ENCODE data around the gene SLC22A4.

The SLC22A4 gene

GRCh38 chr5:132264546-132265335, 29.5 kb upstream of the SLC22A4 start:
- peaks cover 4 to 9% of the 10 kb centered on the region in 2 experiments for H3K36me3 ChIP-seq (ENCODE audit: control insufficient read depth in 1 of 2, insufficient read depth in 2 of 2, low read length in 2 of 2)
- H2AK5ac ChIP-seq (ENCODE audit: low read length): no peak overlapping the region
- H3K14ac ChIP-seq (ENCODE audit: low read length): no peak overlapping the region
- no peak overlapping the region for H3K18ac ChIP-seq (ENCODE audit: low read length)
- H2BK5ac ChIP-seq (ENCODE audit: low read depth, low read length, poor library complexity): no peak overlapping the region
- no peaks in the 10 kb centered on the region for H3K27me3 ChIP-seq (ENCODE audit: insufficient read depth, low read length)
- WGBS (ENCODE audit: extremely low coverage, insufficient coverage, insufficient read length): no CpG with 5 or more reads among the region's 4 CpGs
- no peak overlapping the region for H2AFZ ChIP-seq (ENCODE audit: insufficient read depth, low read length, poor library complexity)
- H3K4me3 ChIP-seq (ENCODE audit: low read depth, low read length): no peak overlapping the region
- no peaks in the 10 kb centered on the region for H3K79me2 ChIP-seq (ENCODE audit: control insufficient read depth, insufficient read depth, low read length, poor library complexity)
- no peak overlapping the region for H3K4me2 ChIP-seq (ENCODE audit: low read length)
- no peak overlapping the region for H3K4ac ChIP-seq (ENCODE audit: low read depth, low read length)
- no peak overlapping the region for H4K12ac ChIP-seq (ENCODE audit: low read depth, low read length)
- H4K8ac ChIP-seq (ENCODE audit: low read depth, low read length): no peak overlapping the region
- no peak overlapping the region for H2BK120ac ChIP-seq (ENCODE audit: insufficient read depth, low read length, poor library complexity)
- peak overlapping the region; percentile 47 for H4K91ac ChIP-seq (ENCODE audit: low read depth, low read length)
- H3K9ac ChIP-seq (ENCODE audit: low read length): no peak overlapping the region
- no peak for DNase-seq
- no peak overlapping the region for H3K27ac ChIP-seq (ENCODE audit: low read depth, low read length)
- no peaks in the 10 kb centered on the region for H3K79me1 ChIP-seq (ENCODE audit: low read length)
- peaks cover 16 to 17% of the 10 kb centered on the region in 2 experiments for H3K4me1 ChIP-seq (ENCODE audit: control insufficient read depth in 1 of 2, insufficient read depth in 2 of 2, low read length in 2 of 2)
- no peak overlapping the region for H2BK12ac ChIP-seq (ENCODE audit: low read length)
- H3K9me3 ChIP-seq (ENCODE audit: insufficient read depth, low read depth, low read length): no peaks in the 10 kb centered on the region
- H3K23ac ChIP-seq (ENCODE audit: low read length): no peak overlapping the region

GRCh38 chr5:132265336-132266030, 28.7 kb upstream of the SLC22A4 start:
- peak; percentile 90 to 95 for DNase-seq
- Histone ChIP-seq H4K8ac (ENCODE audit: low read depth, low read length) (no peak overlapping the region), H3K27me3 (ENCODE audit: insufficient read depth, low read length) (no peaks in the 10 kb centered on the region), H3K4ac (ENCODE audit: low read depth, low read length) (no peak overlapping the region), H2BK12ac (ENCODE audit: low read length) (peak overlapping the region; percentile 33), H3K79me1 (ENCODE audit: low read length) (no peaks in the 10 kb centered on the region), H3K9me3 (ENCODE audit: insufficient read depth, low read depth, low read length) (no peaks in the 10 kb centered on the region), H4K91ac (ENCODE audit: low read depth, low read length) (peak overlapping the region; percentile 47), H3K4me1 (ENCODE audit: control insufficient read depth in 1 of 2, insufficient read depth in 2 of 2, low read length in 2 of 2) (peaks cover 13 to 16% of the 10 kb centered on the region in 2 experiments), H2BK5ac (ENCODE audit: low read depth, low read length, poor library complexity) (no peak overlapping the region), H2AFZ (ENCODE audit: insufficient read depth, low read length, poor library complexity) (no peak overlapping the region), H3K36me3 (ENCODE audit: control insufficient read depth in 1 of 2, insufficient read depth in 2 of 2, low read length in 2 of 2) (peaks cover 4 to 9% of the 10 kb centered on the region in 2 experiments), H3K79me2 (ENCODE audit: control insufficient read depth, insufficient read depth, low read length, poor library complexity) (no peaks in the 10 kb centered on the region), H3K27ac (ENCODE audit: low read depth, low read length) (no peak overlapping the region), H3K23ac (ENCODE audit: low read length) (no peak overlapping the region), H3K4me2 (ENCODE audit: low read length) (no peak overlapping the region), H3K14ac (ENCODE audit: low read length) (no peak overlapping the region), H2AK5ac (ENCODE audit: low read length) (no peak overlapping the region), H3K4me3 (ENCODE audit: low read depth, low read length) (no peak overlapping the region), H2BK120ac (ENCODE audit: insufficient read depth, low read length, poor library complexity) (no peak overlapping the region), H3K9ac (ENCODE audit: low read length) (no peak overlapping the region), H3K18ac (ENCODE audit: low read length) (no peak overlapping the region), H4K12ac (ENCODE audit: low read depth, low read length) (no peak overlapping the region)
- WGBS (ENCODE audit: extremely low coverage, insufficient coverage, insufficient read length): no CpG with 5 or more reads among the region's 8 CpGs

GRCh38 chr5:132266031-132266835, 28.0 kb upstream of the SLC22A4 start:
- DNase-seq: peak; percentile 83 to 88
- Histone ChIP-seq H3K9me3 (ENCODE audit: insufficient read depth, low read depth, low read length) (no peaks in the 10 kb centered on the region), H3K79me2 (ENCODE audit: control insufficient read depth, insufficient read depth, low read length, poor library complexity) (no peaks in the 10 kb centered on the region), H2BK5ac (ENCODE audit: low read depth, low read length, poor library complexity) (no peak overlapping the region), H3K23ac (ENCODE audit: low read length) (no peak overlapping the region), H4K91ac (ENCODE audit: low read depth, low read length) (peak overlapping the region; percentile 50), H3K27ac (ENCODE audit: low read depth, low read length) (no peak overlapping the region), H3K14ac (ENCODE audit: low read length) (no peak overlapping the region), H3K4me3 (ENCODE audit: low read depth, low read length) (no peak overlapping the region), H4K12ac (ENCODE audit: low read depth, low read length) (no peak overlapping the region), H3K18ac (ENCODE audit: low read length) (no peak overlapping the region), H3K4me2 (ENCODE audit: low read length) (no peak overlapping the region), H3K27me3 (ENCODE audit: insufficient read depth, low read length) (no peaks in the 10 kb centered on the region), H2BK12ac (ENCODE audit: low read length) (peak overlapping the region; percentile 27), H2BK120ac (ENCODE audit: insufficient read depth, low read length, poor library complexity) (no peak overlapping the region), H3K36me3 (ENCODE audit: control insufficient read depth in 1 of 2, insufficient read depth in 2 of 2, low read length in 2 of 2) (peaks cover 4 to 9% of the 10 kb centered on the region in 2 experiments), H3K9ac (ENCODE audit: low read length) (no peak overlapping the region), H3K79me1 (ENCODE audit: low read length) (no peaks in the 10 kb centered on the region), H2AK5ac (ENCODE audit: low read length) (peak overlapping the region; percentile 36), H3K4ac (ENCODE audit: low read depth, low read length) (no peak overlapping the region), H2AFZ (ENCODE audit: insufficient read depth, low read length, poor library complexity) (no peak overlapping the region), H4K8ac (ENCODE audit: low read depth, low read length) (no peak overlapping the region), H3K4me1 (ENCODE audit: control insufficient read depth in 1 of 2, insufficient read depth in 2 of 2, low read length in 2 of 2) (peaks cover 13 to 16% of the 10 kb centered on the region in 2 experiments)
- no CpG with 5 or more reads among the region's 7 CpGs for WGBS (ENCODE audit: extremely low coverage, insufficient coverage, insufficient read length)

GRCh38 chr5:132266836-132267160, 27.4 kb upstream of the SLC22A4 start:
- H4K8ac ChIP-seq (ENCODE audit: low read depth, low read length): no peak overlapping the region
- H3K79me2 ChIP-seq (ENCODE audit: control insufficient read depth, insufficient read depth, low read length, poor library complexity): no peaks in the 10 kb centered on the region
- DNase-seq: no peak
- no peak overlapping the region for H3K27ac ChIP-seq (ENCODE audit: low read depth, low read length)
- no CpG with 5 or more reads among the region's 1 CpG for WGBS (ENCODE audit: extremely low coverage, insufficient coverage, insufficient read length)
- no peak overlapping the region for H3K4me2 ChIP-seq (ENCODE audit: low read length)
- no peaks in the 10 kb centered on the region for H3K79me1 ChIP-seq (ENCODE audit: low read length)
- H4K12ac ChIP-seq (ENCODE audit: low read depth, low read length): no peak overlapping the region
- H2AFZ ChIP-seq (ENCODE audit: insufficient read depth, low read length, poor library complexity): no peak overlapping the region
- no peaks in the 10 kb centered on the region for H3K27me3 ChIP-seq (ENCODE audit: insufficient read depth, low read length)
- H3K18ac ChIP-seq (ENCODE audit: low read length): no peak overlapping the region
- H3K23ac ChIP-seq (ENCODE audit: low read length): no peak overlapping the region
- no peak overlapping the region for H3K4ac ChIP-seq (ENCODE audit: low read depth, low read length)
- H2AK5ac ChIP-seq (ENCODE audit: low read length): peak overlapping the region; percentile 36
- H3K4me1 ChIP-seq (ENCODE audit: control insufficient read depth in 1 of 2, insufficient read depth in 2 of 2, low read length in 2 of 2): peaks cover 13 to 16% of the 10 kb centered on the region in 2 experiments
- H3K9ac ChIP-seq (ENCODE audit: low read length): no peak overlapping the region
- H2BK5ac ChIP-seq (ENCODE audit: low read depth, low read length, poor library complexity): no peak overlapping the region
- no peak overlapping the region for H3K4me3 ChIP-seq (ENCODE audit: low read depth, low read length)
- H3K14ac ChIP-seq (ENCODE audit: low read length): no peak overlapping the region
- H3K36me3 ChIP-seq (ENCODE audit: control insufficient read depth in 1 of 2, insufficient read depth in 2 of 2, low read length in 2 of 2): peaks cover 4 to 9% of the 10 kb centered on the region in 2 experiments
- H3K9me3 ChIP-seq (ENCODE audit: insufficient read depth, low read depth, low read length): no peaks in the 10 kb centered on the region
- H2BK12ac ChIP-seq (ENCODE audit: low read length): no peak overlapping the region
- no peak overlapping the region for H2BK120ac ChIP-seq (ENCODE audit: insufficient read depth, low read length, poor library complexity)
- peak overlapping the region; percentile 50 for H4K91ac ChIP-seq (ENCODE audit: low read depth, low read length)
